ENCODE results near the gene ICA1L. TPM values are rescaled to one million over a fixed set of nuclear protein-coding genes. Genes with fewer than 3 reads are reported as not detected.

ICA1L gene
- total and polyA plus RNA-seq, 7 donors, result 0.65 to 5.5 (median 5.0) TPM

- peaks cover 0 to 21% of the 10 kb centered on the region in 2 donors for H3K36me3 ChIP-seq (ENCODE audit: insufficient read depth in 1 of 2, low read depth in 1 of 2)
Measured at GRCh38 chr2:202786842-202787241, 84.7 kb downstream of the ICA1L start.

GRCh38 chr2:202782940-202783558 is 88.5 kb downstream of the ICA1L start:
- intact Hi-C loops (cut with DNase I), result no loop called here
- ATAC-seq (no peak), DNase-seq (no peak)
- H3K36me3 ChIP-seq (ENCODE audit: insufficient read depth in 1 of 2, low read depth in 1 of 2), result peaks cover 0 to 35% of the 10 kb centered on the region in 2 donors
- H3K4me3 ChIP-seq, result no peak overlapping the region
- no peaks in the 10 kb centered on the region for H3K4me1 ChIP-seq
- no peaks in the 10 kb centered on the region for H3K9me3 ChIP-seq
- H3K27ac ChIP-seq, result no peak overlapping the region
- WGBS, 3 donors, result 62 to 71% (median 63%) methylated on average over 3 of the region's 3 CpGs
- TF ChIP-seq CTCF (IDR thresholded peaks at IDR 0.05), result no peak
- H3K27me3 ChIP-seq (ENCODE audit: insufficient read depth in 3 of 3, low read length in 2 of 3), result no peaks in the 10 kb centered on the region

More at GRCh38 chr2:202786842-202787241, 84.7 kb downstream of the ICA1L start:
- Histone ChIP-seq H3K4me1 (no peaks in the 10 kb centered on the region), H3K27ac (no peak overlapping the region), H3K27me3 (ENCODE audit: insufficient read depth in 3 of 3, low read length in 2 of 3) (no peaks in the 10 kb centered on the region), H3K9me3 (no peaks in the 10 kb centered on the region), H3K4me3 (no peak overlapping the region)
- intact Hi-C loops (cut with DNase I), result no loop called here
- ATAC-seq (no peak), DNase-seq (no peak)
- 74 to 85% (median 85%) methylated on average over 2 of the region's 2 CpGs for WGBS, 3 donors
- no peak for TF ChIP-seq CTCF (IDR thresholded peaks at IDR 0.05)

- no peak overlapping the region for H3K27ac ChIP-seq
- intact Hi-C loops (cut with DNase I), result no loop called here
- H3K9me3 ChIP-seq, result no peaks in the 10 kb centered on the region
- H3K4me3 ChIP-seq, result no peak overlapping the region
- no peaks in the 10 kb centered on the region for H3K27me3 ChIP-seq (ENCODE audit: insufficient read depth in 3 of 3, low read length in 2 of 3)
- peaks cover 0 to 24% of the 10 kb centered on the region in 2 donors for H3K36me3 ChIP-seq (ENCODE audit: insufficient read depth in 1 of 2, low read depth in 1 of 2)
- peak in 1 of 4 donors; percentile 47 for ATAC-seq
- no peak for TF ChIP-seq CTCF (IDR thresholded peaks at IDR 0.05)
- no peaks in the 10 kb centered on the region for H3K4me1 ChIP-seq
- no peak for DNase-seq
Measured at GRCh38 chr2:202780514-202781021, 91.0 kb downstream of the ICA1L start.

GRCh38 chr2:202778217-202778616 is 93.3 kb downstream of the ICA1L start:
- WGBS, 3 donors, result 78 to 89% (median 86%) methylated on average over 2 of the region's 2 CpGs
- no peak overlapping the region for H3K4me3 ChIP-seq
- TF ChIP-seq CTCF (IDR thresholded peaks at IDR 0.05), result no peak
- DNase-seq (no peak), ATAC-seq (no peak)
- peaks cover 0 to 25% of the 10 kb centered on the region in 2 donors for H3K36me3 ChIP-seq (ENCODE audit: insufficient read depth in 1 of 2, low read depth in 1 of 2)
- intact Hi-C loops (cut with DNase I), result no loop called here
- H3K9me3 ChIP-seq, result no peaks in the 10 kb centered on the region
- H3K4me1 ChIP-seq, result no peaks in the 10 kb centered on the region
- H3K27me3 ChIP-seq (ENCODE audit: insufficient read depth in 3 of 3, low read length in 2 of 3), result no peaks in the 10 kb centered on the region
- no peak overlapping the region for H3K27ac ChIP-seq

- 89 to 92% (median 91%) methylated on average over 33 to 37 of the region's 37 CpGs for WGBS, 3 donors
Measured at GRCh38 chr2:202774104-202774503, 97.5 kb downstream of the ICA1L start.

More at GRCh38 chr2:202774104-202774503, 97.5 kb downstream of the ICA1L start:
- no peaks in the 10 kb centered on the region for H3K4me1 ChIP-seq
- no peak for DNase-seq
- intact Hi-C loops (cut with DNase I), result no loop called here
- no peak for TF ChIP-seq CTCF (IDR thresholded peaks at IDR 0.05)
- H3K9me3 ChIP-seq, result no peaks in the 10 kb centered on the region
- peaks cover 0 to 24% of the 10 kb centered on the region in 2 donors for H3K36me3 ChIP-seq (ENCODE audit: insufficient read depth in 1 of 2, low read depth in 1 of 2)
- ATAC-seq, result no peak
- no peak overlapping the region for H3K27ac ChIP-seq
- H3K27me3 ChIP-seq (ENCODE audit: insufficient read depth in 3 of 3, low read length in 2 of 3), result no peaks in the 10 kb centered on the region
- H3K4me3 ChIP-seq, result no peak overlapping the region

Data from psoas muscle (tissue), 8 donors.